ENCODE results near the gene ARHGEF28. TPM values are rescaled to one million over a fixed set of nuclear protein-coding genes. Genes with fewer than 3 reads are reported as not detected.

The ARHGEF28 gene
- total RNA-seq, 1 experiment from 2014 or later: 6.1 TPM

DNA sequence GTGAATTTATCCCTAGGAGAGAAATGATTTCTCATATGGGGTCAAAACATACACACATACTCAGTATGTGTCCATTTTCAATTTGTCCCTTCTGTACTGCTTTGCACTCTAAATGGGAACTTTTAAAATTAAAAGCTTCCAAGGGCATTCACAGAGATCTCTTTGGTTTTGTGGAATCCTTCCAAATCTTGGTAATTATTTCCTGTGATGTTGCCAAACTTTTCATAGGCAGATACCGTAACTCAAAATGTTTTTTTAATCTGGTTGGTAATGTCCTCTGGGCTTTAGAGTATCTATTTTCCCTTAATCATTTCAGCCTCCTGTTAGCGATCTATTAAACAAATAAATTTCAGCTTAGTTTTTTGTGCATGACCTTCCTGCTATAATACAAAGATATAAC, 282.4 kb downstream of the ARHGEF28 start:
- TF ChIP-seq, protein P1, sequence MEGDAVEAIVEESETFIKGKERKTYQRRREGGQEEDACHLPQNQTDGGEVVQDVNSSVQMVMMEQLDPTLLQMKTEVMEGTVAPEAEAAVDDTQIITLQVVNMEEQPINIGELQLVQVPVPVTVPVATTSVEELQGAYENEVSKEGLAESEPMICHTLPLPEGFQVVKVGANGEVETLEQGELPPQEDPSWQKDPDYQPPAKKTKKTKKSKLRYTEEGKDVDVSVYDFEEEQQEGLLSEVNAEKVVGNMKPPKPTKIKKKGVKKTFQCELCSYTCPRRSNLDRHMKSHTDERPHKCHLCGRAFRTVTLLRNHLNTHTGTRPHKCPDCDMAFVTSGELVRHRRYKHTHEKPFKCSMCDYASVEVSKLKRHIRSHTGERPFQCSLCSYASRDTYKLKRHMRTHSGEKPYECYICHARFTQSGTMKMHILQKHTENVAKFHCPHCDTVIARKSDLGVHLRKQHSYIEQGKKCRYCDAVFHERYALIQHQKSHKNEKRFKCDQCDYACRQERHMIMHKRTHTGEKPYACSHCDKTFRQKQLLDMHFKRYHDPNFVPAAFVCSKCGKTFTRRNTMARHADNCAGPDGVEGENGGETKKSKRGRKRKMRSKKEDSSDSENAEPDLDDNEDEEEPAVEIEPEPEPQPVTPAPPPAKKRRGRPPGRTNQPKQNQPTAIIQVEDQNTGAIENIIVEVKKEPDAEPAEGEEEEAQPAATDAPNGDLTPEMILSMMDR (IDR thresholded peaks at IDR 0.05 in 2 of 3, conservative IDR thresholded peaks at IDR 0.05 in 1 of 3; ENCODE audit: borderline replicate concordance in 1 of 3, insufficient read depth in 1 of 3, low read depth in 2 of 3, low read length in 2 of 3): no peak
- TF ChIP-seq YY1 (IDR thresholded peaks at IDR 0.05; ENCODE audit: extremely low read depth, insufficient replicate concordance, low read depth, low read length) (no peak), SP1 (IDR thresholded peaks at IDR 0.05; ENCODE audit: low read depth) (no peak), FOSL1 (IDR thresholded peaks at IDR 0.05; ENCODE audit: low read depth) (no peak), RAD21 (IDR thresholded peaks at IDR 0.05; ENCODE audit: low read depth) (no peak), EGR1 (IDR thresholded peaks at IDR 0.05; ENCODE audit: low read depth) (no peak), CEBPB (IDR thresholded peaks at IDR 0.05; ENCODE audit: low read depth) (no peak), ZNF274 (IDR thresholded peaks at IDR 0.05; ENCODE audit: low read depth, low read length) (no peak), EZH2phosphoT487 (IDR thresholded peaks at IDR 0.05; ENCODE audit: borderline replicate concordance) (no peak), ELF1 (IDR thresholded peaks at IDR 0.05; ENCODE audit: borderline replicate concordance, low read depth) (no peak), TCF7L2 (IDR thresholded peaks at IDR 0.05; ENCODE audit: borderline replicate concordance, extremely low read depth, insufficient read depth, insufficient read length) (no peak), JUND (IDR thresholded peaks at IDR 0.05) (no peak), POLR2A (IDR thresholded peaks at IDR 0.05; ENCODE audit: borderline replicate concordance, extremely low read depth, insufficient read depth, insufficient read length) (no peak)
- TF ChIP-seq, protein P2, sequence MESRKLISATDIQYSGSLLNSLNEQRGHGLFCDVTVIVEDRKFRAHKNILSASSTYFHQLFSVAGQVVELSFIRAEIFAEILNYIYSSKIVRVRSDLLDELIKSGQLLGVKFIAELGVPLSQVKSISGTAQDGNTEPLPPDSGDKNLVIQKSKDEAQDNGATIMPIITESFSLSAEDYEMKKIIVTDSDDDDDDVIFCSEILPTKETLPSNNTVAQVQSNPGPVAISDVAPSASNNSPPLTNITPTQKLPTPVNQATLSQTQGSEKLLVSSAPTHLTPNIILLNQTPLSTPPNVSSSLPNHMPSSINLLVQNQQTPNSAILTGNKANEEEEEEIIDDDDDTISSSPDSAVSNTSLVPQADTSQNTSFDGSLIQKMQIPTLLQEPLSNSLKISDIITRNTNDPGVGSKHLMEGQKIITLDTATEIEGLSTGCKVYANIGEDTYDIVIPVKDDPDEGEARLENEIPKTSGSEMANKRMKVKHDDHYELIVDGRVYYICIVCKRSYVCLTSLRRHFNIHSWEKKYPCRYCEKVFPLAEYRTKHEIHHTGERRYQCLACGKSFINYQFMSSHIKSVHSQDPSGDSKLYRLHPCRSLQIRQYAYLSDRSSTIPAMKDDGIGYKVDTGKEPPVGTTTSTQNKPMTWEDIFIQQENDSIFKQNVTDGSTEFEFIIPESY (IDR thresholded peaks at IDR 0.05; ENCODE audit: extremely low read depth, insufficient replicate concordance, low read length): no peak
- TF ChIP-seq, protein P3, sequence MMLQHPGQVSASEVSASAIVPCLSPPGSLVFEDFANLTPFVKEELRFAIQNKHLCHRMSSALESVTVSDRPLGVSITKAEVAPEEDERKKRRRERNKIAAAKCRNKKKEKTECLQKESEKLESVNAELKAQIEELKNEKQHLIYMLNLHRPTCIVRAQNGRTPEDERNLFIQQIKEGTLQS (IDR thresholded peaks at IDR 0.05): no peak
- Histone ChIP-seq H3K9ac (ENCODE audit: low read length) (no peak overlapping the region), H3K79me2 (ENCODE audit: insufficient read depth, low read length) (no peaks in the 10 kb centered on the region), H3K4me3 (replicated peaks in 1 of 2; ENCODE audit: low read depth in 1 of 2, low read length in 2 of 2) (no peak overlapping the region), H3K4me2 (ENCODE audit: low read length) (no peak overlapping the region), H3K9me3 (ENCODE audit: control insufficient read depth in 1 of 2, insufficient read depth in 1 of 2, low read depth in 1 of 2, low read length in 2 of 2) (no peaks in the 10 kb centered on the region), H4K20me1 (ENCODE audit: insufficient read depth) (no peaks in the 10 kb centered on the region), H3K9me2 (ENCODE audit: insufficient read depth) (no peaks in the 10 kb centered on the region), H3K27me3 (ENCODE audit: insufficient read depth, low read length) (no peaks in the 10 kb centered on the region), H3K4me1 (ENCODE audit: control insufficient read depth in 1 of 2, insufficient read depth in 2 of 2, low read length in 2 of 2) (peaks cover 3 to 5% of the 10 kb centered on the region in 2 experiments; a peak in 2 of 4 replicates), H2AFZ (ENCODE audit: low read depth, low read length, poor library complexity, severe bottlenecking) (no peak overlapping the region), H3K36me3 (ENCODE audit: control insufficient read depth in 1 of 2, insufficient read depth in 2 of 2, low read length in 2 of 2) (no peaks in the 10 kb centered on the region), H3K27ac (ENCODE audit: low read depth, low read length) (no peak overlapping the region)
- ChIA-PET POLR2A (no interaction called here), CTCF (interaction anchor here (1.1 kb wide), 1 partner anchor 739 kb away, joined by 3 read pairs; no protein-coding TSS in a partner anchor), RAD21 (ENCODE audit: low non-redundant PET in 1 of 2, low total read pairs in 2 of 2, uncharacterized antibody in 2 of 2, unreplicated experiment in 2 of 2) (no interaction called here)
- DNase-seq (ENCODE audit: low read depth, low spot score) (no peak), ATAC-seq (no peak)
- intact Hi-C loops (cut with micrococcal nuclease): loop anchor here (10.0 kb wide), 2 partner anchors 314 to 1356 kb away; no protein-coding TSS in a partner anchor
- no TSS peak for BruUV-seq (replicated peaks)
